ENCODE results near the gene PRAMEF5.
"Not testable (repeated sequence)": the region's sequence is repeated elsewhere in the genome, so short reads cannot be mapped to it uniquely, and the experiment has no call there.

DNA sequence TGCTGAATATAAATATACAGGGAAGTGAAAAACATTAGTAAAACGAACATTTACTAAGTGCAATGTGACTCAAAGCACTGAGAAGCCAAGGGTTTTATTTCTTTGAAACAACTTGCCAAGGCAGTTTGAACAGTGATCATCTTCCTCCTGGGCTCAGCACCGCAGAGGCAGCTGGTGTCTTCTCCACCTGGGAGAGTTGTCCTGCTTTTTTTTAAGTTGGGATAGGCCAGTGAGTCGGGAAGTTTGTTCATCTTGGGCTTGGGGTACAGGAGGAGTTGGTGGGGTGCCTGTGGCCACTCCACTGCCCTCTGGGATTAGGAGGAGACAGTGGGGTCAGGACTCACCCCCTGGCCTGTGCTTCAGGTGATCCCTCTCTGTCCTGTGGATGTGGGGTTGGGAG is 35.0 kb downstream of the PRAMEF5 start:
- TF ChIP-seq, protein P1, sequence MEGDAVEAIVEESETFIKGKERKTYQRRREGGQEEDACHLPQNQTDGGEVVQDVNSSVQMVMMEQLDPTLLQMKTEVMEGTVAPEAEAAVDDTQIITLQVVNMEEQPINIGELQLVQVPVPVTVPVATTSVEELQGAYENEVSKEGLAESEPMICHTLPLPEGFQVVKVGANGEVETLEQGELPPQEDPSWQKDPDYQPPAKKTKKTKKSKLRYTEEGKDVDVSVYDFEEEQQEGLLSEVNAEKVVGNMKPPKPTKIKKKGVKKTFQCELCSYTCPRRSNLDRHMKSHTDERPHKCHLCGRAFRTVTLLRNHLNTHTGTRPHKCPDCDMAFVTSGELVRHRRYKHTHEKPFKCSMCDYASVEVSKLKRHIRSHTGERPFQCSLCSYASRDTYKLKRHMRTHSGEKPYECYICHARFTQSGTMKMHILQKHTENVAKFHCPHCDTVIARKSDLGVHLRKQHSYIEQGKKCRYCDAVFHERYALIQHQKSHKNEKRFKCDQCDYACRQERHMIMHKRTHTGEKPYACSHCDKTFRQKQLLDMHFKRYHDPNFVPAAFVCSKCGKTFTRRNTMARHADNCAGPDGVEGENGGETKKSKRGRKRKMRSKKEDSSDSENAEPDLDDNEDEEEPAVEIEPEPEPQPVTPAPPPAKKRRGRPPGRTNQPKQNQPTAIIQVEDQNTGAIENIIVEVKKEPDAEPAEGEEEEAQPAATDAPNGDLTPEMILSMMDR (IDR thresholded peaks at IDR 0.05): not testable (repeated sequence)
- not testable (repeated sequence) for TF ChIP-seq POLR2AphosphoS5 (IDR thresholded peaks at IDR 0.05; ENCODE audit: insufficient read depth in 1 of 2, low read depth in 1 of 2)

Measured in vagina (tissue), 2 donors.